ENCODE measurements around the gene HPF1.
"Not testable (repeated sequence)": the region's sequence is repeated elsewhere in the genome, so short reads cannot be mapped to it uniquely, and the experiment has no call there.

HPF1 gene

DNA sequence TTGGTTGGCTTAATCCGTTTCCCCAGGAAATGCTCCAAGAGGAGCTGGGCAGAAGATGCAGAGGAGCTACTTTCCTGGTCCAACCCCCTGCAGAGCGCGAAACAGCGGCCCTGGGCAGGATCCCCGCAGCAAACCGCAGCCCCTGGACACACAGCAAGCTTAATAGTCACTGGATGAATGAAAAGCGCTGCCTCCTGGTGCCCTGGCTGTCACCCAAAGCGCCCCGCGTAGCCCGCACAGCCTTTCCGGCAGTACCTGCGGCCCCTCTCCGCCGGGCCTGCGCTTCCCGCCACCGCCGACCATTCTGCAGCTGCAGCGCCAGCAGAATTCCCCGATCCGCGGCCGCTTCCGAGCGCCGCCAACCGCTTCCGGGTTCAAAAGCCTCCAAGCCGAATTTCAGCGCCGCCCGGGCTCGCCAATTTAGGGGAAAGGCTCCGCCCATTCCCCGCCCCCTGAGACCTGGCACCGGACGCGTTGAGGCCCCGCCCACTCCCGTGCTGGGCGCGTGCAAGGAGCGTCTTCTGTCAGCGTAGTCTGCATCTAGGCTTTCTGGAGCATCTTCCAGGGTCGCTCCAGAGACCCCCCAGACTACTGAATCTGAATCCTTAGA is at the start of gene HPF1:
HPF1 (minus strand) TSS at position 370 of the 610 bp plus-strand sequence; CDS start at position 303, 67 bp downstream.
- Mint-ChIP-seq H3K36me3 (ENCODE audit: low read depth) (peaks cover 7% of the 10 kb centered on the region), H3K4me1 (ENCODE audit: low read depth) (peaks cover 27% of the 10 kb centered on the region), H3K4me3 (peak within 1 kb of the TSS; percentile 90), H3K9me3 (no peaks in the 10 kb centered on the region), H3K27ac (peak within 1 kb of the TSS; percentile 64), H3K27me3 (ENCODE audit: low read depth) (no peaks in the 10 kb centered on the region)

DNA sequence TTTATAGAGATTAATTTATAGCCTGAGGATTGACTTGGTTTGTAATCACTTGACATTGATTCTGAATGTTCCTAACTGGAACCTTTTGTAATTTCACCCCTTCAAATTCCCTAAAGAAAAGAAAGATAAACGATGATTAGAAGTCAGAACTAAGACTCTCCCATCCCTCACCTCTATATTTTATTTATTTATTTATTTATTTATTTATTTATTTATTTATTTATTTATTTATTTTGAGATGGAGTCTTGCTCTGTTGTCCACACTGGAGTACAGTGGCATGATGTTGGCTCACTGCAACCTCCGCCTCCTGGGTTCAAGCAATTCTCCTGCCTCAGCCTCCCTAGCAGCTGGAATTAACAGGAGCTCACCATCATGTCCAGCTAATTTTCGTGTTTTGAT is 49.0 kb upstream of the HPF1 start:
- H3K9me3 Mint-ChIP-seq; H3K27me3 Mint-ChIP-seq (ENCODE audit: low read depth); H3K27ac Mint-ChIP-seq; H3K4me3 Mint-ChIP-seq; H3K4me1 Mint-ChIP-seq (ENCODE audit: low read depth); H3K36me3 Mint-ChIP-seq (ENCODE audit: low read depth): not testable (repeated sequence)

DNA sequence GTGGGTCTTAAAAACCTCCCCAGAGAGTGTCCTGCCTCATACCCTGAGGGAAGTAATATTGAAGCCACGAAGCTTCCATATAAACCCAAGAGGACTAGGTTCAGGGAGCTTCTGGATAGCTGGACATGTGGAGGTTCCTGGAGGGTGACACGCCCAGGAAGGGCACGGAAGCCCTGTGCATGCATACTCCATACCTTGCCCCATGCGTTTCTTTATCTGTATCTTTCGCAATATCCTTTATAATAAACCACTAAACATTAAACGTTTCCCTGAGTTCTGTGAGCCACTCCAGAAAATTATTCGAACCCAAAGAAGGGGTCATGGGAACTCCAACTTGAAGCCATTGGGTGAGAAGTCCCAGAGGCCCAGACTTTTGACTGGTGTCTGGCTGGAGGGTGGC is 45.7 kb upstream of the HPF1 start:
- H3K27ac Mint-ChIP-seq = no peak overlapping the region
- H3K4me1 Mint-ChIP-seq (ENCODE audit: low read depth) = no peaks in the 10 kb centered on the region
- no peaks in the 10 kb centered on the region for H3K36me3 Mint-ChIP-seq (ENCODE audit: low read depth)
- H3K27me3 Mint-ChIP-seq (ENCODE audit: low read depth) = peaks cover 18% of the 10 kb centered on the region
- no peaks in the 10 kb centered on the region for H3K9me3 Mint-ChIP-seq
- H3K4me3 Mint-ChIP-seq = no peak overlapping the region

DNA sequence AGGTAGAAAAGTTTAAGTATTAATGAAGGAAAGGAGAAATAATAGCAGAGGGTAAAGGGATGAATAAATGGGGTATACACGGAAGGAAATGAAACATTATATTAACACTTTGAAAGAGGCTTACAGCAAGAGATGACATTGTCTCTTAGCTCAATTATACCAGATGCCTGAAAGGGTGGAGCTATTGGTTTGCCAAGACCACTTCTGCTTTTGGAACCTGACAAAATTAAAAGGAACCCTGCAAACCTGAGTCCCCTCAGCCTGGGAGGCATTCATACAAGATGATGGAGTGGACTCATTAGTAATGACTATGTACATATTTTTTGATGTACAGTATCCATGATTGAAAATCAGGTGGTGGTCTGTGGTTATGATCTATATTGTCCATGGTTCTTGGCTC is 45.1 kb upstream of the HPF1 start:
- Mint-ChIP-seq H3K27ac (no peak overlapping the region), H3K9me3 (no peaks in the 10 kb centered on the region), H3K27me3 (ENCODE audit: low read depth) (peaks cover 20% of the 10 kb centered on the region), H3K4me3 (no peak overlapping the region), H3K36me3 (ENCODE audit: low read depth) (no peaks in the 10 kb centered on the region), H3K4me1 (ENCODE audit: low read depth) (no peaks in the 10 kb centered on the region)

DNA sequence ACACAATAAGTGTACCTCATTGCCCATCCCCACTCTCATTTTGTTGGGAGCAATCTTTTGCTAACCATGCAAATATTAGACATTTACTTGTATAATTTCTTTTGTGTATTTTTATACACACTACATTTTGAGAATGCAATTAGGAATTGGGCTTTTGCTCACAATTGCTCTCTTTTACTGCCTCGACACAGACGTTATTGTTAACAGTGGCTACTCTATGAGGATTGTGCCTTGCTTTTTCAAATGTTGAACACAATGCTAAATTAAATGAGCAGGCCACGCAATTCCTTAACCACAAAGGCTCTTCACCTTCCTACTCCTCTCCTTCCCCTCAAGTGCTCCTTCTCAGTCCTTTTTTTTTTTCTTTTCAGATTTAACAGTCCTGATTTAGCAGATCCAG is 42.8 kb upstream of the HPF1 start:
- Mint-ChIP-seq H3K27me3 (ENCODE audit: low read depth) (peaks cover 30% of the 10 kb centered on the region), H3K36me3 (ENCODE audit: low read depth) (no peaks in the 10 kb centered on the region), H3K4me3 (no peak overlapping the region), H3K27ac (no peak overlapping the region), H3K4me1 (ENCODE audit: low read depth) (no peaks in the 10 kb centered on the region), H3K9me3 (no peaks in the 10 kb centered on the region)

DNA sequence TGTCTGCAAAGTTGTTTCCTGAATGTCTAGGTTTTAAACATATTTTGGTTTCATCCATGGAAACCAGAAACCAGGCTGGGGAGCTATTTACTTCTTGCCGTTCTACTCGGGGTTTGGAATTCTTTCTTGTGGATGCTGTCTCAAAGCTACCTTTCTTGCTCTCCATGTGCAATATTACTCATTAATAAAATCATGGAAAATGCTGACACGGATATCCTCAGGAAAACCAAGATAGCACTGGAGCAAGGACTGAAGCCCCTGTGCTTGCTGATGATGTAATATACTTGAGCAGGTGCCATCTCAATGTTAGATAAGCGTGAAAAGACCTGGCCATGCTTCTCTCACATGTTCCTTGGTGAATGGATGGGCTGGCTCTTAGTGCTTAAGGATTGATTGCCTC is 41.5 kb upstream of the HPF1 start:
- Mint-ChIP-seq H3K4me1 (ENCODE audit: low read depth) (no peaks in the 10 kb centered on the region), H3K36me3 (ENCODE audit: low read depth) (no peaks in the 10 kb centered on the region), H3K9me3 (no peaks in the 10 kb centered on the region), H3K4me3 (no peak overlapping the region), H3K27me3 (ENCODE audit: low read depth) (peaks cover 31% of the 10 kb centered on the region), H3K27ac (no peak overlapping the region)

DNA sequence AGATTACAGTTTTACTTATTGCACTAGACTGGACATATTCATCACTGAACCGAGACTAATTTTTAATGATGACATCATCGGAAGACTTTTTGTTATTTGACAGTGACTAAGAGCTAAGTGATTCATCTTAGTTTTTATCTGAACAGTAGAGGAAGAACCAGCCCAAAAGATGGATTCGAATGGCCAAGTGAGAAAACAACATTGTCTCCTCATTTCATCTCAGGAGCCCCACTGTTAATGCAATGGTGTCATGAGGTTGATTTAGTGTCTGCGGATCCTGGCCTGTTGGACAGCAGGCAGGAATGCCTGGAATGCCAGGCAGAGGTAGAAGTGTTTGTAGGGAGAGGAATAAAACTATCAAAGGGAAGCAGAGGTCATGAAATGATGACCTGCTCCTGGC is 37.8 kb upstream of the HPF1 start:
- H3K36me3 Mint-ChIP-seq (ENCODE audit: low read depth) = no peaks in the 10 kb centered on the region
- no peak overlapping the region for H3K4me3 Mint-ChIP-seq
- H3K4me1 Mint-ChIP-seq (ENCODE audit: low read depth) = peaks cover 5% of the 10 kb centered on the region
- H3K9me3 Mint-ChIP-seq = no peaks in the 10 kb centered on the region
- H3K27me3 Mint-ChIP-seq (ENCODE audit: low read depth) = peaks cover 48% of the 10 kb centered on the region
- no peak overlapping the region for H3K27ac Mint-ChIP-seq

DNA sequence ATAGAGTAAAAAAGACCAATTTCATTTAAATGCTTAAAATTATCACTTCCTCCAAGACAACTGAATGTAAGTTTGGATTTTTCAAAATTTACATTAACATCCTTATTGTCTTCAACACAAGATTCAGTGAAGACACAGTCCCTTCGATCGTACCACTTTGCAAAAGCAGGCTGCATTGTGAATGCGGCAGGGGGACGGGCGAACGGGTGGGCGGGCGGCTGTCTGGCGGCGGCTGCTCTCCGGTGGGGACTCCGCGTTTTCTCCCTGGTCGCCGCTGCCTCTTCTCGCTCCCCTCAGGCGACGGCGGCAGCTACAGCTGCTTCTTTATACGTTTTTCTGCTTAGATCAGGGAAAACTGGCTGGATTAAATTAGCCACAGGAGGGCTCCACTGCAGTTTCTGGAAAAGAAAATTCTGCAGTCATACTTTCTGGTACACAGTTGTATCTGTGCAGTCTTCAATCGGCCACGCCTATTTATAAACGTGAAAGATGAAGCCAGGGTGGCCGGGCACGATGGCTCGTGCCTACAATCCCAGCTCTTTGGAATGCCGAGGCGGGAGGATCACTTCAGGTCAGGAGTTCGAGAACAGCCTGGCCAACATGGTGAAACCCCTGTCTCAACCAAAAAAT is 33.9 kb upstream of the HPF1 start:
- Mint-ChIP-seq H3K27me3 (ENCODE audit: low read depth) (peaks cover 49% of the 10 kb centered on the region), H3K36me3 (ENCODE audit: low read depth) (no peaks in the 10 kb centered on the region), H3K4me3 (peak overlapping the region; percentile 29), H3K9me3 (no peaks in the 10 kb centered on the region), H3K4me1 (ENCODE audit: low read depth) (peaks cover 5% of the 10 kb centered on the region), H3K27ac (no peak overlapping the region)

DNA sequence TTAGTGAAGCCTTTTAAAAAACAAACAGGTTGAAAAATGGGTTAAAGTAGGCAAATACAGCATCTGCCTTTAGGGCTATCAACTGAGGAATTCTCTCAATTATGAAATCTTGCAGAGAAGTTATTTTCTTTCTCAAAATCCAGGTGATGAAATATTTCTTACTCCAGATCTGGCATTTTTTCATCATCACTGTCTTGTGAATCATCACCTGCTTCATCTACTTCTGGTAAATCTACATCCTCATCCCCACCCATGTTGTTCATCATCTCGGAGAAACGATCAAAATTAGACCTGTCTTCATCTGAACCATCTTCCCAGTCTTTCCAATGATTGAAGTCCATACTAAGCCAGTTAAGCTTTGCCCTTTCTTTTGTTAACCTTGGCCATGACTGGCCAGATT is 33.3 kb upstream of the HPF1 start:
- H3K36me3 Mint-ChIP-seq (ENCODE audit: low read depth) = no peaks in the 10 kb centered on the region
- peaks cover 49% of the 10 kb centered on the region for H3K27me3 Mint-ChIP-seq (ENCODE audit: low read depth)
- no peak overlapping the region for H3K4me3 Mint-ChIP-seq
- peaks cover 5% of the 10 kb centered on the region for H3K4me1 Mint-ChIP-seq (ENCODE audit: low read depth)
- H3K27ac Mint-ChIP-seq = no peak overlapping the region
- H3K9me3 Mint-ChIP-seq = no peaks in the 10 kb centered on the region

DNA sequence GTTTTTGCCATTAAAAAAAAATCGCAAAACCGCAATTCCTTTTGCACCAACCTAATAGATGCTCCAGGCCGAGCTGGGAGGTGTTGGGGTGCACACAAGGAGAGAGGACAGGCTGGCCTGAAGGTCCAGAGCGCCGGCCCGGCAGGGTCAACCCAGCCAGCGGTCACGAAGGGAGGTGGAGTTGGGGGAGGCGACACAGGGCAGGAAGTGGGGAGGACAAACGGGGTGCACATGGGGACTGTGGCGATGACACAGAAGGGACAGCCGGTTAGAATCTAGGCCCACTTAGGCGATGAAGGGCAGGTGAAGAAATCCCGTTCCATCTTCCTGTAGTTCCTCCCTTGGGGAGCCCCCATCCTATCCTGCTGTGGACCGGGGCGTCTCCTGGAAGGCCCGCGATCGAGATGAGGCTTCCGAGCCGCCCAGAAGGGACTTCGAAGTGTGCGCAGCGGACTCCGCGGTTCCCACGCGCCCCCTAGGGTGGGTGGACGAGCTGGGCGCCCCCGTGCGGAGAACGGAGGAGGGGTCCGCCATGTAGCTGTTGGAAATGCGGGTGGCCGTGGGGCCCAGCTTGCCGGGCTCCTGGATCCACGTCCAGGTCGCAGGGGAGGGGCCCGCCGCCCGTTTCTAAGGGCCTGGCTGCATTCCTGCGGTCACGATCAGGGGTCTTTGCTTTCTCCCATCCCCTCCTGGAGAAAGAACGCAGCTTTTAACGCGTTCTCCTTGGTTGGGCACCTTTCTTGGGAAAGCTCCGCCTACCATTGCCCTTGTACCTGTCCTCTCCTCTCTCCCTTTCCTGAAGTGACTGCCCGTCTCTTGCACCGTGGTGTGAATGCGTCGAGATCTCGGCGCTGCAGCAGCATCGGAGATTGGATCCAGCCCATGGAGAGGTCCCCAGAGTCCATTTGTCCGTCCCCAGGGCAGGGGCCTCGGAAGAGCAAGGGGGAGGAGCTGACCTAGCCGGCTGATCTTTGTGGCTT is 17.0 kb upstream of the HPF1 start:
- Mint-ChIP-seq H3K4me3 (peak overlapping the region; percentile 32), H3K4me1 (ENCODE audit: low read depth) (peaks cover 9% of the 10 kb centered on the region), H3K27me3 (ENCODE audit: low read depth) (peaks cover 14% of the 10 kb centered on the region), H3K27ac (no peak overlapping the region), H3K36me3 (ENCODE audit: low read depth) (no peaks in the 10 kb centered on the region), H3K9me3 (no peaks in the 10 kb centered on the region)

DNA sequence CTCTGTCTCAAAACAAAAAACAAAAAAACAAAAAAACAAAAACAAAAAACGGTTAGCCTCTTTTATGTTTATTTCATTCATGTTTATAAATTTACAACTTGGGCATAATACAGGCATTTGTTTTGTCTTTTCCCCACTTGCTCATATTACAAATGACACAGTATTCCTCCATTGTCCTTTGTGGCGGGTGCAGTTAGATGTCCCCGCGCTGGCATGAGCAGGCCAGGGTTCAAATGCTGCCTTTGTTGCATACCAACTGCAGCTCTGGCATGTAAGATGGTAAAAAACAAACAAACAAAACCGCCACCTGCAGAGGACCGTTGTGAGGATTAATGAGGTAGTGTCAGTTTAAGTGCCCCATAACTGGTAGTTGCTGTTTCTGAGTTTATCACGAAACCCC is 16.1 kb upstream of the HPF1 start:
- H3K4me3 Mint-ChIP-seq = no peak overlapping the region
- H3K27ac Mint-ChIP-seq = no peak overlapping the region
- H3K4me1 Mint-ChIP-seq (ENCODE audit: low read depth) = peaks cover 9% of the 10 kb centered on the region
- H3K36me3 Mint-ChIP-seq (ENCODE audit: low read depth) = no peaks in the 10 kb centered on the region
- no peaks in the 10 kb centered on the region for H3K9me3 Mint-ChIP-seq
- peaks cover 18% of the 10 kb centered on the region for H3K27me3 Mint-ChIP-seq (ENCODE audit: low read depth)

DNA sequence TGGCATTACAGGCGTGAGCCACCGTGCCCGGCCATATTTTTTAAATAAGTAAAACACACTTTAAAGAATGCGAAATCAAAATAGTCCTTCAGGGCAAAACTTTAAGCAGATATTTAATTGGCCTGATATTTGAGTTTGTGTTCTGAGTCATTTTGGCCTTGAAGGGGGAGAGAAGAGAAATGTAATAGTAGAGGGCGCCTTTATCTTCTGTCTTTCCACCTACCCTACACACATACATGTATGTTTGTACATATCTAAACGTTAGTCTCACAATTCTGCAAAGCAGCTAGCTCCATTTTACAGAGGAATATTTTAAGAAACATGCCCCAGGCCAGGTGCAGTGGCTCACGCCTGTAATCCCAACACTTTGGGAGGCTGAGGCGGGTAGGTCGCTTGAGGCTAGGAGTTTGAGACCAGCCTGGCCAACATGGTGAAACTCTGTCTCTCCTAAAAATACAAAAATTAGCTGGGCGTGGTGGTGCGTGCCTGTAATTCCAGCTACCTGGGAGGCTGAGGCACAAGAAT is 13.9 kb upstream of the HPF1 start:
- not testable (repeated sequence) for H3K27ac Mint-ChIP-seq; H3K4me3 Mint-ChIP-seq; H3K4me1 Mint-ChIP-seq (ENCODE audit: low read depth); H3K36me3 Mint-ChIP-seq (ENCODE audit: low read depth); H3K9me3 Mint-ChIP-seq
- H3K27me3 Mint-ChIP-seq (ENCODE audit: low read depth) = peaks cover 26% of the 10 kb centered on the region

DNA sequence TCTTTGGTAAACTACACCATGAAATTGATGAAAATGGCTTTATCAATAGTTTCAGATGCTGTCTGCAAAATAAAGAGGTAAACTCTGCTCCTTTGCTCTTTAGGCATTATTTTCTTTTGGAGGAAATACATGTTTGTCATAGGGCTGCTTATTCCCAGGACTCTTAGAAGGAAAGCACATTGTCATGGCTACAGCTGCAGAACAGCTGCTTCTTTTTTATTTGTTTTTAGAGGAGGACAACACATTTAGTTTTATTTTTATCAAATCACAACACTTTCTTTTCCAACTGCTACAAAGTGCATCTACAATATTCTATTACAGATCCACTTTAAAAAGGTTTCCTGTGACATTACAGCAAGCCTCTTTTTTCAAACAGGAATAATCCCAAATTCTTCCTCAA is 12.7 kb upstream of the HPF1 start:
- no peaks in the 10 kb centered on the region for H3K9me3 Mint-ChIP-seq
- no peaks in the 10 kb centered on the region for H3K36me3 Mint-ChIP-seq (ENCODE audit: low read depth)
- no peak overlapping the region for H3K4me3 Mint-ChIP-seq
- H3K27ac Mint-ChIP-seq = no peak overlapping the region
- H3K4me1 Mint-ChIP-seq (ENCODE audit: low read depth) = peaks cover 7% of the 10 kb centered on the region
- peaks cover 17% of the 10 kb centered on the region for H3K27me3 Mint-ChIP-seq (ENCODE audit: low read depth)

DNA sequence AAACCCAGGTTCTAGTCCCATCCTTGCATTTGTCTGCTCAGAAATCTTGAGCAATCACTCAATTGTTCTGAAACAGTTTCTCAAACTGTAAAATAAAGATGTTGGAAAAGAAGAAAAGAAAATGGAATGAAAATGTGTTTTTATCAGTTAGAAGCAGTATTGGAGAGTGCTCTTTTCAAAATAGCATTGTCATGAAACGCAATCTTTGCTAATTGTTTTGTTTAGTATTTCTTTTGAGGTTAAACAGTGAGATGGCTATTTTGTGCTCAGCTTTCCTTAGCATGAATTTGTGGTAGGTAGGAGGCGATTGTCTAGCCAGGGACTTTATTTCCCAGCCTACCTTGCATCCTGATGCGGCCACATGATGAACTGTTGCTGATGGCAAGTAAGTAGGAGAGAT is 10.6 kb upstream of the HPF1 start:
- no peaks in the 10 kb centered on the region for H3K36me3 Mint-ChIP-seq (ENCODE audit: low read depth)
- no peak overlapping the region for H3K4me3 Mint-ChIP-seq
- no peak overlapping the region for H3K27ac Mint-ChIP-seq
- H3K27me3 Mint-ChIP-seq (ENCODE audit: low read depth) = peaks cover 13% of the 10 kb centered on the region
- H3K4me1 Mint-ChIP-seq (ENCODE audit: low read depth) = peaks cover 5% of the 10 kb centered on the region
- no peaks in the 10 kb centered on the region for H3K9me3 Mint-ChIP-seq

DNA sequence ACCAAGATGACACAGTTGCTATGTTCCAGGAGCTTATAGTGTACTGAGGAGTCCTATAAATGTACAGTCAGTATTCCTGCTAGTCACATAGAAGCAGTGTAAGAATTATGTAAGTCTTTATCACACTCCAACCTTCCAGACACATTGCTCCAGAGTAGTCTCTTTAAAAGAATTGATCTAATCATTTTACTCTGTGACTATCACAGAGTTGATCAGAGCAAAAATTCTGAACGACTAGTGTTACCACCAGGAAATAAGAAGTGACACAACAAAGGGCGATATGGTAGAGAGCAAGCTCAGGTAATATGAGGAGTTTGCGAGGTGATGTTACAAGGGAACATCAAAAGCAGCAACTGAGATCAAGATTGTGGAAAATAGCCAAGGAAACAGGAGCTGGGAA is 9.0 kb upstream of the HPF1 start:
- Mint-ChIP-seq H3K27ac (no peak overlapping the region), H3K36me3 (ENCODE audit: low read depth) (no peaks in the 10 kb centered on the region), H3K4me1 (ENCODE audit: low read depth) (peaks cover 5% of the 10 kb centered on the region), H3K4me3 (no peak overlapping the region), H3K9me3 (no peaks in the 10 kb centered on the region), H3K27me3 (ENCODE audit: low read depth) (peaks cover 13% of the 10 kb centered on the region)
